ENCODE measurements around the gene NELL1. TPM values are rescaled to one million over a fixed set of nuclear protein-coding genes. Genes with fewer than 3 reads are reported as not detected.

NELL1 gene
- total RNA-seq, 2 donors from 2014 or later: not detected

GRCh38 chr11:21048626-21049025, 379.2 kb downstream of the NELL1 start:
- no peak for DNase-seq (ENCODE audit: low spot score)
- intact Hi-C loops (cut with DNase I): no loop called here

GRCh38 chr11:21053466-21053865, 384.1 kb downstream of the NELL1 start:
- no peak for DNase-seq (ENCODE audit: low spot score)
- intact Hi-C loops (cut with DNase I): no loop called here

GRCh38 chr11:21056644-21057043, 387.3 kb downstream of the NELL1 start:
- intact Hi-C loops (cut with DNase I): no loop called here
- no peak for DNase-seq (ENCODE audit: low spot score)

DNA sequence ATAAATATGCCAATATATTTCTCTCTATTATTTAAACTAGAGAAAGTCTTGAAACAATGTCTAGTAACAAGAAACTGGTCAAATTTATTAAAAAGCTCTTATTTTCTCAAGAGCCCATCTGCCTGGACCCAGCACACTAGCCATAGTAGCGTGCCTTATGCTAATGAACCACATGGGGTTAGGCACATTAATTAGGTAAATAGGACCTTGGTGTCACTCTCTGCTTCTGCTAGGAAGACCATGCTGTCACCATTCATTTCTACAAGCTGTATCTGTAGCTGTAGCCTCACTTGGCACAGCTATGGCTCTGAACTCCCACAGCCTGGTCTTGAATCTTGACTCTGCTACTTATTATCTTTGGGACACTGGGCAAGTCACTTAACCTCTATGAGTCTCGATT, 390.5 kb downstream of the NELL1 start:
- DNase-seq (ENCODE audit: low spot score): no peak
- intact Hi-C loops (cut with DNase I): no loop called here

DNA sequence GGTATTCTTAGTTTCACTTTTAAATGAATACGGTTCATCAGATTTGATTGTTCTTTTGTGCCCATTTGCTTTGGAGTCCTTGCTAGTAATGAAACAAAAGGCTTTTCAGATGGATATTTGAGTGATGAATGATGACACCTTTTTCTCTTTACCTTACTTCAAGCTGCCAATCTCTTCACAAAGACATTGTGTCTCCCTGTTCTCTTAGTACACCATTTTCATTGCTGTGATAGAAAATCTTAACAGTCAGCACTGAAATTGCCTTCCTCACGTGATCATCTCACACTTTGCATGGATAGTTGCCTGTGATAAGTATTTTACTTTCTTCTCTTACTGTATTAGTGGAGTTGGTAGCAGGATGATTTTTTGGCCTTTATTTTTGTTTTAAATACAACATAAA, 396.6 kb downstream of the NELL1 start:
- intact Hi-C loops (cut with DNase I): no loop called here
- no peak for DNase-seq (ENCODE audit: low spot score)

GRCh38 chr11:21068886-21069285, 399.5 kb downstream of the NELL1 start:
- intact Hi-C loops (cut with DNase I): no loop called here
- no peak for DNase-seq (ENCODE audit: low spot score)

DNA sequence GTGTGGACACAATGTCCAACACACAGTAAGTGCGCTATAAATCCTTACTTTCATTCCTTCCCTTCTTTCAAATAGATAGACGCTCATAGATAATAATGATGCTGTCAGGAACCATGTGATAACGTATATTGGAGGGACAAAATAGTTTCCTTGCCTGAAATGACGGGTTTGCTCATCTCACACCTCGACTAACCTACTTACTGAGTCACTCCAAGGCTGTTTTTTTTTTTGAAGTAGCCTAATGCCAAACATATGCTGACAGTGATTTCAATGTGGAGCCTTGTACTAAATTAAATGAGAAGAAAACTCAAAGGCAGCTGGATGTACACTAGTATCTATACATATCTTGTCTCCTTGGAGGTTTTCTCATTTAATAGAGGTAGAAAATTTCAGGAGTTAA, 400.5 kb downstream of the NELL1 start:
- no peak for DNase-seq (ENCODE audit: low spot score)
- intact Hi-C loops (cut with DNase I): no loop called here

GRCh38 chr11:21072558-21072957, 403.2 kb downstream of the NELL1 start:
- no peak for DNase-seq (ENCODE audit: low spot score)
- intact Hi-C loops (cut with DNase I): no loop called here

- intact Hi-C loops (cut with DNase I): no loop called here
- no peak for DNase-seq (ENCODE audit: low spot score)
Measured at GRCh38 chr11:21082853-21083252, 413.5 kb downstream of the NELL1 start.

GRCh38 chr11:21088930-21089329, 419.5 kb downstream of the NELL1 start:
- intact Hi-C loops (cut with DNase I): no loop called here
- DNase-seq (ENCODE audit: low spot score): no peak

GRCh38 chr11:21104641-21105040, 435.3 kb downstream of the NELL1 start:
- intact Hi-C loops (cut with DNase I): no loop called here
- DNase-seq (ENCODE audit: low spot score): no peak

GRCh38 chr11:21105196-21105917, 436.0 kb downstream of the NELL1 start:
- no peak for DNase-seq (ENCODE audit: low spot score)
- intact Hi-C loops (cut with DNase I): no loop called here

GRCh38 chr11:21109341-21109740, 440.0 kb downstream of the NELL1 start:
- intact Hi-C loops (cut with DNase I): no loop called here
- DNase-seq (ENCODE audit: low spot score): no peak

GRCh38 chr11:21110415-21110814, 441.0 kb downstream of the NELL1 start:
- intact Hi-C loops (cut with DNase I): no loop called here
- DNase-seq (ENCODE audit: low spot score): no peak

GRCh38 chr11:21113876-21114275, 444.5 kb downstream of the NELL1 start:
- no peak for DNase-seq (ENCODE audit: low spot score)
- intact Hi-C loops (cut with DNase I): no loop called here

GRCh38 chr11:21116009-21116408, 446.6 kb downstream of the NELL1 start:
- no peak for DNase-seq (ENCODE audit: low spot score)
- intact Hi-C loops (cut with DNase I): no loop called here

GRCh38 chr11:21119411-21119810, 450.0 kb downstream of the NELL1 start:
- DNase-seq (ENCODE audit: low spot score): no peak

GRCh38 chr11:21121991-21122390, 452.6 kb downstream of the NELL1 start:
- intact Hi-C loops (cut with DNase I): no loop called here
- DNase-seq (ENCODE audit: low spot score): no peak

More at GRCh38 chr11:21119411-21119810, 450.0 kb downstream of the NELL1 start:
- intact Hi-C loops (cut with DNase I): no loop called here

DNA sequence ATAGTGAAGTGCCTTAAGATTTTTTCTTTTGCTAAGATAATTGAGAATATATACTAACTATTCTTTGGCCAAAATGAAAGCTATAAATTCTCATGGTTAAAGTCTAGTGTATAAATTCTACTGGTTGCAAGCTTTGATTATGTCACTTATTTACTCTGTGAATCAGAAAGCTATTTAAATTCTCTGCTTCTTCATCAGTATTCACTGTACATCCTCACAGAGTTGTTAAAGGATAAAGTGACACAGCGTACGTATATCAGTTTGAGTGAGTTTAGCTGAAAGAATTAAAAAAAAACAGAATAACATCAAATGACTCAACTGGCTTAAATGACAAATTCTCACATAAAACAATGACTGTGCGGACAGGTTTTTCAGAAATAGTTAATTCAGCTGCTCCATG, 453.1 kb downstream of the NELL1 start:
- intact Hi-C loops (cut with DNase I): no loop called here
- DNase-seq (ENCODE audit: low spot score): no peak

- DNase-seq (ENCODE audit: low spot score): no peak
- intact Hi-C loops (cut with DNase I): no loop called here
Measured at GRCh38 chr11:21132146-21132720, 462.8 kb downstream of the NELL1 start.

DNA sequence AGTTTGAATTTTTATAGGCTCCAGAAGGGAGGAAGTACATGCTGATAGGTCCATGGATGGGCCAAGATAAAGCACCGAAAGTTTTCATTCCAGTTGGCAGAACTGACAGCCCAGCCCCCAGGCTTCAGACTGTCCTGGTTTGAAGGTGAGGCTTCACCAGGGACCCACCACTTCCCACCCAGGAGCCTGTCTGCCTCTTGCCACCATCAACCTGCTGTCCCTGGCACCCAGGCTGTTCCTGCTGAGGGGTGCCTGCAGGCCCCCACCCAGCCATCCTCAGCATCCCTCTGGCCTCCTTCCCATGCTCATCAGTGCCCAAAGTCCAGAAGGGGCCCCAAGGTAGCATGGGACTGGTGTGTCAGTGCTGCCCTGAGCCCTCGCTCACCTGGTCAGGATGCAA, 463.9 kb downstream of the NELL1 start:
- no peak for DNase-seq (ENCODE audit: low spot score)

More for the DNA sequence above, 463.9 kb downstream of the NELL1 start:
- intact Hi-C loops (cut with DNase I): no loop called here

All from posterior vena cava (tissue), 2 donors.